GDM1 (cell line): Measurements from ENCODE around the gene PVALB.
A peak's percentile ranks its signal among the peaks of the same experiment; 100 is the strongest.

ENCODE experiments used
- DNase-seq: peaks from one replicate; lab custom pipeline; 2025; lab: John Stamatoyannopoulos, UW

The PVALB gene

DNA sequence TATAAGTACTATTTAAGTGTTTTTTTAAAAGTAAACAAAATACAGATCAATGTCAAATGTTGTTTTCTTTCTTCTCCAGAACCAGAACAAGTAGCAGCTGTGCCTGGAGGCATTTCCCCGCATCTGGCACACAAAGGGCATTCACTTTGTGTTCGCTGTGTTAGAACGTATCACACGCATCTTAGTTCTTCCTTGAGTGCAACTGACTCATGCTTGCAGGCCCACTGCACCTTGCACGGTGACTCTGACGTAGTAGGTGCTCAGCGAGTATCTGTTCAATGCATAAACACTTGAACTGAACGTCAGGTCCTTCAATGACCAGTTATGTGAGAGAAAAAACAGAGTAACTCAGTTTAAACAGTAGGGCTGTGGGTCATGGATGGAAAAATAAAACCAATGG, 44.4 kb downstream of the PVALB start:
- no peak for DNase-seq

DNA sequence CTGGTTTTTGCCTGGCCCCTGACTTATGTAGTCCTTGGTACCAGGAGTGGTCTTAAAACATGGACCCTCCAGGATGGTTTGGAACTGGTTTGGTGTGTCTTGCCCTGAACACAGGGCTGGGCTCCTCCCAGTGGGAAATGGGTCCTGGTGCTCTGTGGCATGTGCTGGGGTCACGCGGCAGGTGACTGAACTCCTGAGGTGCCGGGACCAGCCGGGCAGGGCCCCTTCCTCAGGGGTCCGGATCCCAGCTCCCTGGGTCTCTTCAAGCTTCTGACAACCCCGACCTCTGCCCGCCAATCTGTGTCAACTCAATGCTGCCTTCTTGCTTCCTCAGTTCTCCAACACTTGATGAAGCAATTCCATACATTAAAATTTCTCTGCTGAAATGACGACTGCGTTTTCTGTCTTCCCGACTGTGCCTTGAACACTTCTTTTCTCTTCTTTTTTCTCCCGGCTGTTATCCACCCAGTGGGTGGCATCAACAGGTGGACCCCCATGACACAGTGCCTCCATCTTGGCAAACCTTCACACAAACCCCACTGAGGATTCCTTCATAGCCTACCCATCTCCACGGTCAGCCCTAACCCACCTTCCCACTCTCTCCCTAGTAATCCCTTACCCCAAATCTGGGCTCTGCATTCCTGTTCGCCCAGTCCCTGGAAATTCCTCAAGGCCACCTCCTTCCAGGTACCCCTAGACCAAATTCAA, 45.3 kb downstream of the PVALB start:
- DNase-seq = no peak

DNA sequence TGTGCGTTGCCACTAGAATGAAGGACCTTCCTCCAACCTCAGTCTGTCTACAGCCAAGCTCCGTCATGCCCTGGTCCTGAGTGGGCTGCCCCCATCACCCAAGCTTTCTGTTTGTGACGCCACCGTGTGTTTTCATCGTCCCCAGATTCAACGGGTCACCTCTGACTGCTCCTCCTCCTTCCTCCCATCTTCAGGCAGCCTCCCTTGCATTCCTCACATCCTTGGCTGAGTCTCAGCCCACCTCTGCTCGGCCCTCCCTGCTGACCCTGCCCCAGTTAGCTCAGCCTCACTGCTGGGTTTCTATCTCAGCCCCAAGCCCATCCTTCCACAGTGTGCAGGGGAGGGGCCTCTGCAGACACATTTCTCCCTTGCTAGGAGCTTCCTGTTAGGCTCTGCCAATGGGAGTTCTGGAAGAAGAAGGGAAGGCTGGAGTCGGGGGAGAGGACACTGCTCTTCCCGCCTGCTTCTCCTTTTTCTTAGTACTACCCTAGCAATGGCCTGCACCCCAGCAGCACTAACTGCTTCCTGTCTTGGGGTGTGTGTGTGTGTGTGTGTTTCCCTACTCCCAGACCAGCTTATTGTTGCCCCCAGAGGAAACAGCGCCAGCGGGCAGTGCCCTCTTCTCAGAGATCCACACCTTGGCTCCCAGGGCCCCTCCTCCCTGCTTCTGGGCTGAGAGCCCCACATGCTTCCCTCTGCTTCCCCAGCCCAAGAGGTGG, 46.2 kb downstream of the PVALB start:
- peak; percentile 24 for DNase-seq

DNA sequence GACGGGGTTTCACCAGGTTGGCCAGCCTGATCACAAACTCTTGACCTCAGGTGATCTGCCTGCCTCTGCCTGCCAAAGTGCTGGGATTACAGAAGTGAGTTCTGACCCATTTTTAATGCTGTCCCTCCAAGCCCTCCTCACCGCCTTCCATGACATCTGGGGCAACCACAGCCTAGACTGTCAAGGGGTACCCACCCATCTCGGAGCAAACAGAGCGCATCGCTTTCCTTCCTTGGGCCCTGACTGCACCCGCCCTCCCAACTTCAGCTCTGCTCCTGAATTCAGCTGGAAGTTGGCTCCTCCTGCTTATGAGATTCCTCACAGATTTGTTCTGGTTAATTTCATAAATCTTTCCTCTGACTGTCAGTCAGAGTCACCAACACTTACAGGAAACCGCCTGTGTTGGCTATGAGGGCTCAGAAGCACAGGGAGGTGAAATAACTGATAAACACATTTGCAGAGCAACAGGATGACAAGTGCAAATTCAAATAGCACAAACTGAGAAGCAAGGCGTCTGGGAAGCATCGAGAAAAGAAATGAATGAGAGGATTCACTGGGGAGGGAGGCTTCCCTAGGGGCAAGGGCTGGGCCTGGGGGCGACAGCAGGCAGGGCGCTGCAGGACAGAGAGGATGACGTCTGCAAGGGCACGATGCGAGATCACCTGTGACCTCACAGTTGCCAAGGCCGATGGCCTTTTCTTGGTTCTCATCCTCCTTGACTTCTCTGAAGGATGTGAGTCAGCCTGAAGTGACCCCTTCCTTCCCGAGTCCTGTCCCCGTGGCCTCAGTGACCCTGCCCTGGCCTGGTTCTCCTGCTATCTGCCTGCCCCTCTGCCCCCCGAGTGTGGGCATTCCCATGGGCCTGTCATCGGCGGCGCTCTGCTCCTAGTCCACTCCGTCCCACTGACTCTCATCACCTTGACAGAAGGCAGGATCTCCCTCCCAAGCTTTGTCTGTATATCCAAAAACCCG, 47.0 kb downstream of the PVALB start:
- DNase-seq = no peak

DNA sequence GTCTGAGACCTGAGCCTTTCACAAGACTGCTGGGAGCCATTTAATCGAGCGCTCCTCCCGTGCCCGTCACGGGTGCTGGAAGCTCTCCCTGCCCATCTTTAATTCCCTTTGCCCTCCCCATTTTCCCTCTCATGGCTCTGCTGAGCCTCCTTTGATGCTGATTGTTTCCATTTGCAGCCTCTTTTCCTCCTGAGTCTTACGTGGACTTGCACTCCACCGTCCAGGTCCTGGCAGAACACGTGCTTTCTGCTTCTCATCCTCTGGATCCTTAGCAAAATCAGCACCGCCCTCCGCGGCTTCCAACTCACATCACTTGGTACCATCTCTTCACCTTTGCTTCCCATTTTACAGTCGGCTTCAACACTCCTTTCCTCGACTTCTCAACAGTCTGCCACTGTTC, 48.2 kb downstream of the PVALB start:
- no peak for DNase-seq

DNA sequence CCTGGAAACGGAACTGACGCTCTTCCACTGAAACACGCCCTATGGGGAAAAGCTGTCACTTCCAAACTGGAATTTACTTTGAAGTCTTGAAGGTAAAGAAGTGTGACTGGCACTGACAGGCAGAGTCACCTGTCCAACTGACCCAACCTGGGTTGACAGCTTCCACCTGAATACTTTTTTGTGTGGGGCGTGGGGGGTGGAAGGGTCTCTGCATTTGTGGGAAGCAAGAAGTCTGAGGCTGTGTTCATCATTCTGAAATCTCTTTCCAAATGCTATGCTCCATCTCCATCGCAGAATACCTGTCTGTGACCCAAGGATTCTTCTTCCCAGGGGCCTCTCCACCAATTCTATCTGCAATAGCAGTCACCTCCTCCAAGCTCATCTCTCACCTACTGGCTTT, 48.7 kb downstream of the PVALB start:
- DNase-seq = no peak

DNA sequence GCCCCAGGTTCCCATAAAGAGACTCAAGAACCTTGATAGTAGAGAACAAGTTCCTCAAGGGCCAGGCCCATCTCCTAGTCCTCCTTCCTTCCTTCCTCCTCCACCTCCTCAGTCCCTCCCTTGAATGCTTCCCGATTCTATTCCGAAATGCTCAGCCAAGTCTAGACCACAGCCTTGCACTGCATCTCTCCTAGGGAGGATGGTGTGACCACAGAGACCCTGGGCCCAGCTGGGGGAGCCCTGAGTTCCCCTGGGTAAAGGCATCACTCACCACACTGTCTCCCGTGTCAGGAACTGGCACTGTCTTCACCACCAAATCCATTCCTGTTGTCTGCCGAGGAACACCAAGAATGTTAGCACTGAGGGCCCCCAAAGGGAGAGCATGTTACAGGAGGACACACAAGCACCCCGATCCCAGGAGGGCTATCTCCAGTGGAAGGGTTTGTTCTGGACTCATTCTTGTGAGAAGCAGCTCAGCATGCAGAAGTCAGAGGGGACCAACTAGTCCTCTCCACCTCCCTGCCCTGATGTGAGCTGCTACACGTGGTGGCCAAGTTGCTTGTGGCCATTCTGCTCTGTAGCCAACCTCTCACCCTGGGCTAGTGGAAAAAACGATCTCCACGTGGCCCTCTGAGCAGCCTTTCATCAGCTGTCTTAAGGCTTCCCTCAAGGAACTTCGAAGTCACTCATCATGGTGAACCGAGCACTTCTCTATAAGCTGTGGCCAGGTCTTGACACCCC, 49.6 kb downstream of the PVALB start:
- DNase-seq = no peak

DNA sequence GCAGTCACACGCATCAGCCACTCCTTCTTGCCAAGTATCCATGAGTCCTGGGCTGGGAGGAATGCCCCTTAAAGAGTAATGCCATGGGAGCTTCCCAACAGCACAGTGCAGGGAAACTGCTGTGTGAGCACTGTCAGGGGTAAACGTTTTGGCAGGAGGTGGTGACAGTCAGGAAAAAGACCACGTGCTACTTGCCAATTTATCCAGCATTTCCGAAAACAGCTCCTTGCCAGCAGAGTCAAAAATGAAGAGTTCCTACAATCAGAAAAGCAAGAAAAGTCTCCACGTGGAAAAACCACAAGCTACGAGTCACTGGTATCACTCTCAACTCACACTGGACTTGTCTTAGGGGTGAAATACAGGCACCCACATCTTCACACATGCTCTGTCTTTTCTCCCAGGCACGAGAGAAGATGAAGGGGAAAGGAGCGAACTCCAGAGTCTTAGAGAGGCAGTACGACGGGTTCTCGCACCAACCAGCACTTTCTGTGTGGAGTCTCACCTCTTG, 50.8 kb downstream of the PVALB start:
- no peak for DNase-seq

DNA sequence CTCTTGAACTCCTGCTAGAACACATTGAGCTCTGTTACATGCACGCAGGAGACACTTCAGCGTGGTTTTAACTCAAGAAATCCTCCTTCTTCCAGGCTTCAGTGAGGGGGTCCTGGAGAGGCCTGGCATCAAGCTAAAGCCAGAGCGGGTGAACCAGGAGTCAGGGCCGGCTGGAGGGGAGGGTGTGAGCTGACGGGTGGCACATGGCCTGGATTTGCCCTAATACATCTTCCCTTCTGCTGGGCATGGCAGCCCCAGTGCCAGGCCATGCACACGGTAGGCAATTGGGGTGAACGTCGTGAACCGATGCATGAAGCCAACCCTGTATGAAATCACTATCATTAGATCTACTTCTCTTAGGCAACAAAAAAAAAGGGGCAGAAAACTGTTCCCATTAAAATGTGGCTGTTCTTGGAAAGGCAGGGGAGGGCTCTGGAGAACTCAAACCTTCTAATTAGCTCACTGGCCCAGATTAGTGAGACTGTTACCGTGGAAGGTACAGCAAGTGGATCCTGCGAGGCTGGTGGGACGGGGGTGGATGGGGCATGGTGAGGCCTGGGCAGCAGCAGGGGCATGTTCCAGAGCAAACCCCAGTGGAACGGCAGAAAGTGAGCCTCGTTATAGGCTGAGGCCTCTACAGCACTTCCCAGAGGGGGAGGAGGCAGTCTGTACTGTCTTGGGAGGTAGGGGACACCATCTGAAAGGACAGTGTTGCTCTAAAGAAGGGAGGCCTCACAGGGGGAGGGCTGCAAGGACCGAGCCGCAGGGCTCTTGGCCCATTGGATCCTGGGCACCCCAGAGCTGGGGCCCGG, 51.5 kb downstream of the PVALB start:
- no peak for DNase-seq

DNA sequence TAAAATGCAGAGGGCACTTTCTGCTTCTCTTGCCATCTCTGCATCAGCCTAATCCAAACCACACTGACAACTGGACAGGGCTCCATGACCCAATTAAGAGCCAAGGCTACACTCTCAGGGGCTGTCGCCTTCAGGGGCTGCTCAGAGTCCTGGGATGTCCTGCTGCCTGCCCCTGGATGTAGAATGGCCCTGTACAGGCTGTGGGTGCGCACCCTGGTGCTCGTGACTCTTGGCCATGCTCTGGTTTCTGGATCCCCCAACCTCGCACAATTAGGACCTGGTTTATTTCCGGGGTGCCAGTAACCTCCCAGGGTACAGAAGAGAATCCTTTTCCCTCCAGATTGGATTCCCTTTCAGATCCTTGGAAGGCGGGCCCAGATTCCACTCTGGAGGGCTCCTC, 52.2 kb downstream of the PVALB start:
- no peak for DNase-seq

DNA sequence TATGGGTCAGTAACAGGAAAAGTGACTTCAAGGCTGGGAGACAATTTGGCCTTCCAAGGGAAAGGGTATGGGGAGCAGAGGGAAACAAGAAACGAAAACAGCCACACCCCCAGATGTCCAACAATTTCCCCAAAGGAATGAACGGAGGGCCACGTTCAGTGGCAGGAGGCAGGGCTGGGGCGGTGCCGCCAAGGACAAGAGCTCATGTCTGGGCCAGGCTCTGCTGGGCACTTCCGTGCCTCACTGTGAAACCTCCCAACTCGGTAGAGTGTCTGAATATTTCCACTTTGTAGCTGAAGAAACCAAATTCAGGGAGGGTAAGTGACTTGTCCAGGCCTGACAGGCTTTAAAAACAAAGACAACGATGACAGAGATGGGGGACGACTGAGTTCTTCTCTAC, 52.8 kb downstream of the PVALB start:
- no peak for DNase-seq

DNA sequence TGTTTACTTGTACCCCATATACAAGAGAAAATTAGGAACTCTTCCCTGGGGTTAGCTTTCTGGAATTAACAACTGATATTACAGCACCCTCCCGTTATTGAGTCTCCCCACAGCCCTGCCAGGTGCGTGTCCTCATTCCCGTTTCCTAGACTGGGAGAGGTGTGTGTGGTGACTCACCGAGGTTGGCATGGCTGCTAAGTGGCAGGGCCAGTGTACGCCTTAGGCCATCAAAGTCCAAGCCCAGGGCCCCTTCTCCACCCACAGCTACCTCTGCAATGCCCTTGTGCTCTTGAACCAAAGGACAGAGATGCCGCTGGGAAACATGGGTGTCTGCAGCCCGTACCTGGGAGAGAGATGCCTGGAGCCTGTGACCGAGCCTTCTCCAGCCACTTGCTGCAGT, 53.3 kb downstream of the PVALB start:
- DNase-seq = no peak

DNA sequence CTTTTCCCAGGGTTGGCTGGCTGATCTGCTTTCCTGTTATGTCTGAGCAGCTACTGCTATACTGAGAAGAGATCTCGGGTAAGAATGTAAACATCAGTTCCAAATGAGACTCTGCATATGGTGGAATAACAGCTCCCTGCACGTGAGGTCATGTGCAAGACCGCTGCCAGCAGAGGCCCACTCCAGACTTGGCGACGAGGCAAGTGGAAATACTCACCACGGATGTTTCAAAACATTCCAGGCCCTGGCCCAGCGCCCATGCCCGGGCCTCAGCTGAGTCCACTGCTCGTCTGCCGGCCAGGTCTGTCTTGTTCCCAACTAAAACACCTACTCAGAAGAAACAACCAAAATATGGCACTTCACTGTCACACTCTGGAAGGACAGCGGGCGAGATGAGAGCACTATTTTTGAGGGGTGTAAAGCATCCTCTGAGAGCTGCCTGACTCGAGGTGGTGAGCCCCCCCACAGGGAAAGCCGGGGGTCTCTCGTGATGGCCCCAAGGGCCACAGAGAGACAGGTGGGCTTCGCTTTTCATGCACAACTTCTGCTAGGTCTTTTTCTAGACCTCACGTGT, 54.1 kb downstream of the PVALB start:
- DNase-seq = no peak

DNA sequence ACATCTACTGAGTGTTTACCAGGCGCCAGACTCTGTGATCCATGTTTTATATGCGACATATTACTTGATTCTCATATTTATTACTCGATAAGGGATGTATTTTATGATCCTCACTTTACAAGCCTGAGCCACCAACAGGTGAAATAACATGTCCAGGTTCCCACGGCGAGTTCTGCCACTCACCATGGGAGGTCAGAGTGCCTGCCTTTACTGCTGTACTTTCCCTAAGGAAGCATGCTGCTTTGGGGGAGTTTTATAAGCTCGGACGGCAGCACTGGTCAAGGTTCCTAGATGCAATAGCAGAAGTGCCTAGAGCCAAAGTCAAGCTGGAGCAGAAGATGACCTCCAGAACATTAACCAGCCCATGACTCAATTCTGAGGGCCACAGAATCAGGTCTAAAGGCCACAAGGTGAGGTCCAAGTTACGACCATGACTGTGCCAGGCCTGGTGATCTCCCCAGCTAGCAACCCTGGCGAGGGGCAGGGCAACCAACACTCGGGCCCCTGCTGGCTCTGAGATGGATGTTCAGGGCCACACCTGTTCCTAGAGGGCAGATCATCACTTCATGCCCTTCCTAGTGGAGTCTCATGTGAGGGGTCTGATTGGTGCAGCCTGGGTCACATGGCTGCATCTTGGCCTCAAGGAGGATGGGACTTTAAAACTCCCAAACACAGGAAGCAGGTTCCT, 55.1 kb downstream of the PVALB start:
- no peak for DNase-seq

DNA sequence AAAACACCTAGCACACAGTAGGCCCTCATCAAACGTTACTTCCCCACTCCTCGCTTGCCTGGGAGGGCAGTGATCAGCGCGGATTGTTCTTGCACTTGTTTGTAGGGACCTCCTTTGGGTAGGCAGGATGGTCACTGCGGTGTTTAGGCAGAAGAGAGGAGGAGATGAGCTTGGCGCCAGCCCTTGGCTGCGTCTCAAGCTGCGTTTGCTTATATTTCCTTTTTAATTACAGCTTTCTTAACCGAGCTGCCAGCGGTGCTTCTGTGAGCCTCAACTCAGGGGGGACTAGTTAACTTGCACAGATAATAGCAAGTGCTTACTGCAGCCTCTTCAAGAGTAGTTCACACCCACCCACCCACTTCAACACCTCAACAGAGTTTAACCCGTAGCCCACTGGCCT, 56.0 kb downstream of the PVALB start:
- no peak for DNase-seq

DNA sequence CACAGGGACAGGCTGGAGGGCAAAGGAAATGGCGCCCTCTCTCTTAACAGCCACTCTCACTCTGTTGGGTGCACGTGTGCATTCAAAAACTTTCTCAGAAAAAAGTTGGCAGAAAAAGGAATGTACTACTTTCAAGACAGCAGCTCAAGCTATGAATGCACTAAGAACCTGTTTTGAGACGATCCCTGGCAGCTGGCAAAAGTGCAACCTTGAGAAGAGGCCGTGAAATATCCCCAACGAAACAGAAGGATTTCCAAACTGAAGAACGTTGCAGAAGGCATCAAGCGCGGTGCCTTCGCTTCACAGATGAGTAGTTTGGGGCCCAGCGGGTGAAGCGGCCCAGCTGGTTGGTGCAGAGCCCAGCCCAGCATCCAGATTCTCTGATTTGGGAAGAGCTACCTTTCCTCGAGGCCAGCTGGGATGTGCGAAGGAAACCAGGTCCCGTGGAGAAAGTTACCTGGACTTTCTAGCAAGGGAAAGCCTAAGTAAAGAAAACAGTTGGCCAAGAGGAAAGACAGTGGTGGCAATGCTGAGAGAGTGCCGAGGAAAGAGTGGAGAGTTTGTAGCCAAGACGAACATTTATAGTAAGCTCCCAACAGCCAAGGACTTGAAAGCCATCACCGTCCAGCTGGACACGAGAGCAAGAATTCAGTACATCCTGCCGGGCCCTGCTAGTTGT, 57.2 kb downstream of the PVALB start:
- no peak for DNase-seq

DNA sequence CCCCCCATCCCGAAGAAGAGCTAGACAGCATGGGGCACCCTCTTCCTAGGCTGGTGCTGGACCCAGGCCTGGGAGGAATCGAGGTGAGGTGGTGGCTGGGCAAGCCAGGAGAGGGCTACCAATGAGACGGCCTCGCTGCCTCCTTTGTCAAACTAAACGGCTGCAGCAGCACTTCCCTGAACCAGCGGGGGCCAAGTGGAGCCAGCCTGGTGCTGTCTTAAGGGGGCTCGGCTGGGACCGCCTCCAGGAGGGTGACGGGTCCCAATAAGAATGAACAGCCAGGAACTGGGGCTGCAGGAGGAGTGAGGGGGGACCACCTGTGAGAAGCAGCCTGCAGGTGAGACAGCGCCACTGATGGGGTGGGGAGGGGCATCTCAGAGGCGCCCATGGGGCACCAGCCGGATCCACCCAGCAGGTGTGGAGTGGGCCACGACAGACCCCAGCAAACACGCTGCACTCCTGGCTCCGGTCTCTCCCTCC, 58.0 kb downstream of the PVALB start:
- no peak for DNase-seq

DNA sequence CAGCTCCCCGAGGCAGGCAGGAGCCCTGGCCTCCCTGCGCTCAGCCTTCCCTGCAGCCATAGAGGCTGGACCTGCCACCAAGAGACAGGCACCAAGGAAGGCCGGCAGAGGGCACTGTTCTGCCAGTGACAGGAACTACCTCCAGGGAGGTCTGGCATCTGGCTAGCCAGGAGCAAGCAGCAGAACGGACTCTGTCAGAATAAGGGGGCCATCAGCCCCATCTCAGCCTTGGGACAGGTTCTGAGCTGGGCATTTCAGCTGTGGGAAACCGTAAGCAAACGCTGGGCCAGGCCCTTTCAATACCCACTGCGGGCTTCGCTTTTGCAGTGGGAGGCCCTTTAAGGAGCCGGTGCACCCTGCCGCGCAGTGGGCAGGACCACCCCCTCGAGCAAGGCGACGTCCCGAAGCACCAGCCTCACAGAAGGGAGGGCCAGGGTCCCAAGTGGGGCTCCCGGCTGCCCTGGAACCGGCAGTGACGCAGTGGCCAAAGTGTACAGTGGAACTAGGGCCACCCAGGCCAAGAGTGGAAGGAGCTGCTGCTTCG, 59.1 kb downstream of the PVALB start:
- peak; percentile 54 for DNase-seq
